ENCODE results near the gene NOS1AP.

- no peak for TF ChIP-seq CTCF (IDR thresholded peaks at IDR 0.05)
- no peak for TF ChIP-seq POLR2A (IDR thresholded peaks at IDR 0.05)
Measured at GRCh38 chr1:162088281-162088969, 18.9 kb downstream of the NOS1AP start.

Measured in ovary (tissue), 3 donors.